HCT116 (cell line): Measurements from ENCODE around the gene CORO2B.

Experiments used
- CTCF ChIP-seq, 3 experiments: fragments of 200-600 bp in 1 of 3; sonication (generic) in 1 of 3; IDR thresholded peaks in 2 of 3; conservative IDR thresholded peaks in 1 of 3; 2 replicates each; pipeline ENCODE4 v1.5.1; 2012 to 2017; ENCODE audit warnings: low read depth in 2 of 3, low read length in 2 of 3, antibody characterized with exemption in 1 of 3, borderline replicate concordance in 1 of 3, control low read depth in 1 of 3, mild to moderate bottlenecking in 1 of 3, mixed read lengths in 1 of 3, mixed run types in 1 of 3, moderate library complexity in 1 of 3; ENCODE audit not compliant: insufficient read depth in 1 of 3
- EZH2phosphoT487 ChIP-seq: fragments of 200-600 bp; IDR thresholded peaks from 2 replicates; pipeline ENCODE4 v1.6.1; 2018; ENCODE audit warnings: antibody characterized with exemption, borderline replicate concordance
- JUND ChIP-seq: IDR thresholded peaks from 2 replicates; pipeline ENCODE4 v1.6.1; 2012
- MAX ChIP-seq: IDR thresholded peaks from 2 replicates; pipeline ENCODE4 v1.6.1; 2012
- POLR2A ChIP-seq: IDR thresholded peaks from 2 replicates; pipeline ENCODE4 v1.7.0; 2011; ENCODE audit warnings: borderline replicate concordance; ENCODE audit not compliant: insufficient read depth, insufficient read length; ENCODE audit errors: extremely low read depth
- POLR2AphosphoS5 ChIP-seq: IDR thresholded peaks from 2 replicates; pipeline ENCODE4 v1.6.1; 2011; ENCODE audit warnings: mild to moderate bottlenecking, low read depth, low read length, moderate library complexity
- RAD21 ChIP-seq: IDR thresholded peaks from 2 replicates; pipeline ENCODE4 v1.6.1; 2012; ENCODE audit warnings: low read depth, mild to moderate bottlenecking
- REST ChIP-seq: IDR thresholded peaks from 2 replicates; pipeline ENCODE4 v1.6.1; 2012; ENCODE audit warnings: low read depth
- SIN3A ChIP-seq: IDR thresholded peaks from 2 replicates; pipeline ENCODE4 v1.6.1; 2012; ENCODE audit warnings: low read depth
- TCF7L2 ChIP-seq: IDR thresholded peaks from 2 replicates; pipeline ENCODE4 v1.7.0; 2011; ENCODE audit warnings: borderline replicate concordance, inconsistent platforms; ENCODE audit not compliant: insufficient read depth, insufficient read length; ENCODE audit errors: extremely low read depth
- TF ChIP-seq, protein P1 (sequence below): IDR thresholded peaks from 2 replicates; pipeline ENCODE4 v1.6.1; 2011; ENCODE audit warnings: mild to moderate bottlenecking, low read length, moderate library complexity; ENCODE audit not compliant: insufficient replicate concordance; ENCODE audit errors: extremely low read depth
- TF ChIP-seq, protein P2 (sequence below): IDR thresholded peaks from 2 replicates; pipeline ENCODE4 v1.6.1; 2012

GRCh38 chr15:68749793-68750192, 171.0 kb downstream of the CORO2B start:
- TF ChIP-seq REST = no peak
- TF ChIP-seq CTCF (IDR thresholded peaks at IDR 0.05 in 2 of 3, conservative IDR thresholded peaks at IDR 0.05 in 1 of 3; ENCODE audit: borderline replicate concordance in 1 of 3, insufficient read depth in 1 of 3, low read depth in 2 of 3, low read length in 2 of 3) = no peak
- TF ChIP-seq, protein P1, sequence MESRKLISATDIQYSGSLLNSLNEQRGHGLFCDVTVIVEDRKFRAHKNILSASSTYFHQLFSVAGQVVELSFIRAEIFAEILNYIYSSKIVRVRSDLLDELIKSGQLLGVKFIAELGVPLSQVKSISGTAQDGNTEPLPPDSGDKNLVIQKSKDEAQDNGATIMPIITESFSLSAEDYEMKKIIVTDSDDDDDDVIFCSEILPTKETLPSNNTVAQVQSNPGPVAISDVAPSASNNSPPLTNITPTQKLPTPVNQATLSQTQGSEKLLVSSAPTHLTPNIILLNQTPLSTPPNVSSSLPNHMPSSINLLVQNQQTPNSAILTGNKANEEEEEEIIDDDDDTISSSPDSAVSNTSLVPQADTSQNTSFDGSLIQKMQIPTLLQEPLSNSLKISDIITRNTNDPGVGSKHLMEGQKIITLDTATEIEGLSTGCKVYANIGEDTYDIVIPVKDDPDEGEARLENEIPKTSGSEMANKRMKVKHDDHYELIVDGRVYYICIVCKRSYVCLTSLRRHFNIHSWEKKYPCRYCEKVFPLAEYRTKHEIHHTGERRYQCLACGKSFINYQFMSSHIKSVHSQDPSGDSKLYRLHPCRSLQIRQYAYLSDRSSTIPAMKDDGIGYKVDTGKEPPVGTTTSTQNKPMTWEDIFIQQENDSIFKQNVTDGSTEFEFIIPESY = no peak
- no peak for TF ChIP-seq POLR2AphosphoS5
- no peak for TF ChIP-seq SIN3A
- TF ChIP-seq RAD21 = no peak
- no peak for TF ChIP-seq POLR2A
- no peak for TF ChIP-seq MAX
- no peak for TF ChIP-seq TCF7L2
- no peak for TF ChIP-seq EZH2phosphoT487
- TF ChIP-seq JUND = no peak
- TF ChIP-seq, protein P2, sequence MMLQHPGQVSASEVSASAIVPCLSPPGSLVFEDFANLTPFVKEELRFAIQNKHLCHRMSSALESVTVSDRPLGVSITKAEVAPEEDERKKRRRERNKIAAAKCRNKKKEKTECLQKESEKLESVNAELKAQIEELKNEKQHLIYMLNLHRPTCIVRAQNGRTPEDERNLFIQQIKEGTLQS = no peak
